Neural cell (in vitro differentiated cells): ENCODE results near the gene SGF29. TPM values are rescaled to one million over a fixed set of nuclear protein-coding genes. Genes with fewer than 3 reads are reported as not detected.

ENCODE experiments used
- H2AFZ ChIP-seq: fragments of 200-600, 300-800 bp; sonication (generic), shearing (Covaris generic); 2 replicates; pipeline ENCODE4 v1.6.0; 2014; ENCODE audit warnings: low read depth, mild to moderate bottlenecking, antibody characterized with exemption, low read length, moderate library complexity
- H3F3A ChIP-seq: fragments of 200-600 bp; shearing (Covaris generic); 2 replicates; pipeline ENCODE4 v1.6.1; 2016; ENCODE audit warnings: mild to moderate bottlenecking, moderate library complexity, mixed read lengths, antibody characterized with exemption, low read length; ENCODE audit not compliant: insufficient read depth, poor library complexity, severe bottlenecking
- H3K27ac ChIP-seq: fragments of 200-600, 300-800 bp; sonication (generic), shearing (Covaris generic); 2 replicates; pipeline ENCODE4 v1.5.1; 2014; ENCODE audit warnings: mild to moderate bottlenecking, low read length, moderate library complexity
- H3K27me3 ChIP-seq: fragments of 300-800, 200-600 bp; sonication (generic), shearing (Covaris generic); 2 replicates; pipeline ENCODE4 v1.6.0; 2014; ENCODE audit warnings: mild to moderate bottlenecking, low read depth, low read length, moderate library complexity; ENCODE audit not compliant: insufficient read depth
- H3K36me3 ChIP-seq: fragments of 300-800, 200-600 bp; sonication (generic), shearing (Covaris generic); 2 replicates; pipeline ENCODE4 v1.5.1; 2014; ENCODE audit warnings: mild to moderate bottlenecking, antibody characterized with exemption, low read length, moderate library complexity; ENCODE audit not compliant: insufficient read depth
- H3K4me2 ChIP-seq: fragments of 300-800, 200-600 bp; sonication (generic), shearing (Covaris generic); 2 replicates; pipeline ENCODE4 v1.6.0; 2014; ENCODE audit warnings: mild to moderate bottlenecking, low read length
- H3K4me3 ChIP-seq: fragments of 300-800, 200-600 bp; sonication (generic), shearing (Covaris generic); 2 replicates; pipeline ENCODE4 v1.5.1; 2014; ENCODE audit warnings: mild to moderate bottlenecking, low read length, moderate library complexity
- H3K79me2 ChIP-seq: fragments of 200-600 bp; shearing (Covaris generic); replicated peaks from 2 replicates; pipeline ENCODE4 v1.6.0; 2014; ENCODE audit warnings: mild to moderate bottlenecking, low read length, moderate library complexity; ENCODE audit not compliant: insufficient read depth
- H3K9ac ChIP-seq: fragments of 300-800, 200-600 bp; sonication (generic), shearing (Covaris generic); 2 replicates; pipeline ENCODE4 v1.6.1; 2016; ENCODE audit warnings: mild to moderate bottlenecking, low read length, mixed read lengths
- H3K9me2 ChIP-seq: fragments of 200-600 bp; shearing (Covaris generic); 2 replicates; pipeline ENCODE4 v1.6.1; 2016; ENCODE audit warnings: mild to moderate bottlenecking, low read length, mixed read lengths; ENCODE audit not compliant: insufficient read depth
- H3K9me3 ChIP-seq: fragments of 200-600, 300-800 bp; sonication (generic), shearing (Covaris generic); 2 replicates; pipeline ENCODE4 v1.6.1; 2016; ENCODE audit warnings: mild to moderate bottlenecking, mixed run types, low read length, moderate library complexity, mixed read lengths
- H4K20me1 ChIP-seq: fragments of 200-600 bp; shearing (Covaris generic); 2 replicates; pipeline ENCODE4 v1.6.1; 2016; ENCODE audit warnings: mild to moderate bottlenecking, mixed run types; ENCODE audit not compliant: insufficient read depth
- CTCF ChIP-seq: fragments of 450-650 bp; IDR thresholded peaks from 2 replicates; pipeline ENCODE4 v1.5.1; 2014; ENCODE audit warnings: antibody characterized with exemption, mild to moderate bottlenecking, moderate library complexity; ENCODE audit not compliant: poor library complexity, severe bottlenecking
- EP300 ChIP-seq: fragments of 450-650 bp; conservative IDR thresholded peaks from 2 replicates; pipeline ENCODE4 v1.6.1; 2014; ENCODE audit warnings: antibody characterized with exemption, mild to moderate bottlenecking, moderate library complexity; ENCODE audit not compliant: poor library complexity, severe bottlenecking
- EZH2 ChIP-seq: fragments of 200-600, 300-800 bp; shearing (Covaris generic), sonication (generic); IDR thresholded peaks from 2 replicates; pipeline ENCODE4 v1.6.1; 2014; ENCODE audit warnings: antibody characterized with exemption, low read length, borderline replicate concordance, mild to moderate bottlenecking; ENCODE audit not compliant: insufficient read depth, poor library complexity, severe bottlenecking
- MXI1 ChIP-seq: fragments of 450-650 bp; conservative IDR thresholded peaks from 2 replicates; pipeline ENCODE4 v1.6.1; 2014; ENCODE audit warnings: antibody characterized with exemption, mild to moderate bottlenecking; ENCODE audit not compliant: poor library complexity, severe bottlenecking
- POLR2AphosphoS5 ChIP-seq: IDR thresholded peaks from 2 replicates; pipeline ENCODE4 v1.6.1; 2012
- RAD21 ChIP-seq: fragments of 450-650 bp; conservative IDR thresholded peaks from 2 replicates; pipeline ENCODE4 v1.6.1; 2014; ENCODE audit warnings: antibody characterized with exemption, mild to moderate bottlenecking, moderate library complexity
- SMC3 ChIP-seq: fragments of 450-650 bp; conservative IDR thresholded peaks from 2 replicates; pipeline ENCODE4 v1.6.1; 2014; ENCODE audit warnings: antibody characterized with exemption, mild to moderate bottlenecking, moderate library complexity; ENCODE audit not compliant: poor library complexity
- TAF1 ChIP-seq: IDR thresholded peaks from 2 replicates; pipeline ENCODE4 v1.6.1; 2012; ENCODE audit warnings: low read depth
- polyA plus RNA-seq: library from polyadenylated mRNA; depleted of rRNA; stranded (reverse); fragments of >200 nt; gene quantifications from 2 replicates; pipeline ENCODE4 v1.2.3, GENCODE V29; 2014
- TF ChIP-seq, protein P1 (sequence below): IDR thresholded peaks from 2 replicates; pipeline ENCODE4 v1.6.1; 2012; ENCODE audit warnings: borderline replicate concordance

SGF29 gene
- polyA plus RNA-seq, 1 donor from 2014 or later = 32.8 TPM

DNA sequence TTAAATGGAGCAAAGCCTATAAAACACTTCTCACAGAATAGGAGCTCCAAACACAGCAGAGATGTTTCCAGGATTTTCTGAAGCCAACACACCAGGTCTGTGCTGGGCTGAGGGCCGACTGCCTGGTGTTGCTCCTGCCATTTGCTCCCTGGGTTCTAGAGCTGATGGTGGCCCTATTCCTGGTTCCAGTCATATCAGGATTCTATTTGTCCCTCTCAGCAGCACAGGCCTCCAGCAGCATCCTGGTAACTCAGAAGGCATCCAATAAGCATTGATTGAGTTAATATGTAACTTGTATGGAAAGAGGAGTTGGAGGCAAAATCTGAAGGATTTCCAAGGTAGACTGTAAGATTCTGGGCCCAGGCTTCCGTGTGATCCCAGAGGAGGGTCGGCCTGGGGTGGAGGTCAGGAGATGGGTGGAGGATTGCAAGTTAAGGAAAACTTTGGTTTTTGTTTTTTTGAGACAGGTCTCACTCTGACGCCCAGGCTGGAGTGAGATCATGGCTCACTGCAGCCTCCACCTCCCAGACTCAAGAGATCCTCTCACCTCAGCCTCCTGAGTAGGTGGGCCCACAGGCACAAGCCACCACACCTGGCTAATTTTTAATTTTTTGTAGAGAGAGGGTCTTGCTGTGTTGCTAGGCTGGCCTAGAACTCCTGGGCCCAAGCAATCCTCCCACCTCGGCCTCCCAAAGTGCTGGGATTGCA lies 20.6 kb upstream of the SGF29 start:
- TF ChIP-seq EP300 = no peak
- no peak for TF ChIP-seq CTCF
- TF ChIP-seq POLR2AphosphoS5 = no peak
- no peak for TF ChIP-seq TAF1
- TF ChIP-seq MXI1 = no peak
- no peak for TF ChIP-seq SMC3
- TF ChIP-seq, protein P1, sequence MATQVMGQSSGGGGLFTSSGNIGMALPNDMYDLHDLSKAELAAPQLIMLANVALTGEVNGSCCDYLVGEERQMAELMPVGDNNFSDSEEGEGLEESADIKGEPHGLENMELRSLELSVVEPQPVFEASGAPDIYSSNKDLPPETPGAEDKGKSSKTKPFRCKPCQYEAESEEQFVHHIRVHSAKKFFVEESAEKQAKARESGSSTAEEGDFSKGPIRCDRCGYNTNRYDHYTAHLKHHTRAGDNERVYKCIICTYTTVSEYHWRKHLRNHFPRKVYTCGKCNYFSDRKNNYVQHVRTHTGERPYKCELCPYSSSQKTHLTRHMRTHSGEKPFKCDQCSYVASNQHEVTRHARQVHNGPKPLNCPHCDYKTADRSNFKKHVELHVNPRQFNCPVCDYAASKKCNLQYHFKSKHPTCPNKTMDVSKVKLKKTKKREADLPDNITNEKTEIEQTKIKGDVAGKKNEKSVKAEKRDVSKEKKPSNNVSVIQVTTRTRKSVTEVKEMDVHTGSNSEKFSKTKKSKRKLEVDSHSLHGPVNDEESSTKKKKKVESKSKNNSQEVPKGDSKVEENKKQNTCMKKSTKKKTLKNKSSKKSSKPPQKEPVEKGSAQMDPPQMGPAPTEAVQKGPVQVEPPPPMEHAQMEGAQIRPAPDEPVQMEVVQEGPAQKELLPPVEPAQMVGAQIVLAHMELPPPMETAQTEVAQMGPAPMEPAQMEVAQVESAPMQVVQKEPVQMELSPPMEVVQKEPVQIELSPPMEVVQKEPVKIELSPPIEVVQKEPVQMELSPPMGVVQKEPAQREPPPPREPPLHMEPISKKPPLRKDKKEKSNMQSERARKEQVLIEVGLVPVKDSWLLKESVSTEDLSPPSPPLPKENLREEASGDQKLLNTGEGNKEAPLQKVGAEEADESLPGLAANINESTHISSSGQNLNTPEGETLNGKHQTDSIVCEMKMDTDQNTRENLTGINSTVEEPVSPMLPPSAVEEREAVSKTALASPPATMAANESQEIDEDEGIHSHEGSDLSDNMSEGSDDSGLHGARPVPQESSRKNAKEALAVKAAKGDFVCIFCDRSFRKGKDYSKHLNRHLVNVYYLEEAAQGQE = no peak
- Histone ChIP-seq H3F3A (no peaks in the 10 kb centered on the region), H3K79me2 (no peaks in the 10 kb centered on the region), H3K4me3 (no peak overlapping the region), H3K27ac (no peak overlapping the region), H3K27me3 (no peaks in the 10 kb centered on the region), H2AFZ (no peak overlapping the region), H4K20me1 (no peaks in the 10 kb centered on the region), H3K4me2 (no peak overlapping the region), H3K36me3 (no peaks in the 10 kb centered on the region), H3K9me3 (no peaks in the 10 kb centered on the region), H3K9me2 (no peaks in the 10 kb centered on the region), H3K9ac (no peak overlapping the region)

DNA sequence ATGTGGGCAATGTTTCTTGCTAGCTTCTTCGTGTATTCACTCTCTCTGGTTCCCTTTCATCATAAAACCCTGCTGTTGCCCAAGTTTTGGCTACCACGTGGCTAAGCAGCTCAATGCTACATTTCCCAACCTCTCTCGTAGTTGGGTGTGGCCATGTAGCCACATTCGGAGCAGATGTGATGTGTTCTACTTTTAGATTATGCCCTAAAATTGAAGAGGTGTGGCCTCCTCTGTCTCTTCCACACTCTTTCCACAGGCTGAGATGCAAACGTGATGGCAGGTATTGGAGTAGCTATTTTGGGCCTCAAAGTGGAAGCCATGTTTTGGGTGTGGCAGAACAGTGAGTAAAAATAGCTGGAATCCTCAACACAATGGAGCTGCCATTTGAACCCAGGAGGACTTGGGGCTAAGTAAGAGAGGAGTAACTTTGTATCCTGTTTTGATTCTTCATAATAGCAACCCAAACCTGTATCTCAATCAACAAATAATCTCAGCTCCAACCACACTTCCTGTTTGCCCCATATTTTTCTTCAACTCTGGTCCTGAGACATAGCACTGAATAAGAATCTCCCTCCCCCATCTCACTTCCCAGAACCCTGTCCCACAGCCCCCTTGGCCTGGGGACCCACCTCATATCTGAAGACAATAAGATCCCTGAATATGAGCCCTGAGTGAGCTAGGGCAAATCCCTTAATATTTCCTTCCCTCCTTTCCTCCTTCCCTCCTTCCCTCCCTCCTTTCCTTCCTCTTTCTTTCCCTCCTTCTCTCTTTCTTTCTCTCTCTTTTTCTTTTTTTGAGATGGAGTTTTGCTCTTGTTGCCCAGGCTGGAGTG lies 19.0 kb upstream of the SGF29 start:
- no peaks in the 10 kb centered on the region for H3K79me2 ChIP-seq
- H3K27ac ChIP-seq = no peak overlapping the region
- no peak overlapping the region for H3K4me3 ChIP-seq
- H3K9ac ChIP-seq = no peak overlapping the region
- H4K20me1 ChIP-seq = no peaks in the 10 kb centered on the region
- H3K27me3 ChIP-seq = no peaks in the 10 kb centered on the region
- H3F3A ChIP-seq = no peaks in the 10 kb centered on the region
- no peaks in the 10 kb centered on the region for H3K9me3 ChIP-seq
- H3K4me2 ChIP-seq = no peak overlapping the region
- H3K9me2 ChIP-seq = no peaks in the 10 kb centered on the region
- H3K36me3 ChIP-seq = no peaks in the 10 kb centered on the region
- H2AFZ ChIP-seq = no peak overlapping the region
- no peak for TF ChIP-seq POLR2AphosphoS5
- TF ChIP-seq, protein P1 = no peak
- no peak for TF ChIP-seq RAD21
- TF ChIP-seq SMC3 = no peak
- no peak for TF ChIP-seq MXI1
- TF ChIP-seq EZH2 = no peak
- no peak for TF ChIP-seq TAF1
- TF ChIP-seq EP300 = no peak
- no peak for TF ChIP-seq CTCF
